GM03348 (cell line): ENCODE data around the gene RFESD.
"Not testable (repeated sequence)": the region's sequence is repeated elsewhere in the genome, so short reads cannot be mapped to it uniquely, and the experiment has no call there.

Source experiments
- DNase-seq: peaks from one replicate; pipeline ENCODE4 v3.0.0; 2012; ENCODE audit warnings: low spot score

Gene RFESD

GRCh38 chr5:95628933-95629332, 17.6 kb upstream of the RFESD start:
- DNase-seq, result no peak

- DNase-seq, result no peak
Observed at GRCh38 chr5:95630394-95630917, 16.1 kb upstream of the RFESD start.

GRCh38 chr5:95631255-95631958, 15.2 kb upstream of the RFESD start:
- peak; percentile 72 for DNase-seq

GRCh38 chr5:95631991-95632675, 14.4 kb upstream of the RFESD start:
- DNase-seq, result peak; percentile 12

GRCh38 chr5:95632942-95633341, 13.6 kb upstream of the RFESD start:
- not testable (repeated sequence) for DNase-seq

- DNase-seq, result no peak
Observed at GRCh38 chr5:95633671-95634070, 12.9 kb upstream of the RFESD start.

- DNase-seq, result no peak
Observed at GRCh38 chr5:95634081-95634480, 12.5 kb upstream of the RFESD start.

GRCh38 chr5:95638632-95639031, 7.9 kb upstream of the RFESD start:
- no peak for DNase-seq

- DNase-seq, result no peak
Observed at GRCh38 chr5:95641741-95642220, 4.8 kb upstream of the RFESD start.

GRCh38 chr5:95643152-95643551, 3.4 kb upstream of the RFESD start:
- no peak for DNase-seq

- peak; percentile 62 for DNase-seq
Observed at GRCh38 chr5:95644351-95645042, 2.1 kb upstream of the RFESD start.

GRCh38 chr5:95646226-95646568, 380 bp upstream of the RFESD start:
- not testable (repeated sequence) for DNase-seq

GRCh38 chr5:95647886-95648860, 1.6 kb downstream of the RFESD start:
- DNase-seq, result no peak

GRCh38 chr5:95649274-95649673, 2.7 kb downstream of the RFESD start:
- no peak for DNase-seq

GRCh38 chr5:95649842-95650620, 3.5 kb downstream of the RFESD start:
- DNase-seq, result no peak

- DNase-seq, result no peak
Observed at GRCh38 chr5:95652849-95653248, 6.3 kb downstream of the RFESD start.

GRCh38 chr5:95654196-95654595, 7.6 kb downstream of the RFESD start:
- no peak for DNase-seq

GRCh38 chr5:95655575-95655974, 9.0 kb downstream of the RFESD start:
- no peak for DNase-seq

GRCh38 chr5:95660060-95660459, 13.5 kb downstream of the RFESD start:
- DNase-seq, result no peak

GRCh38 chr5:95662946-95663345, 16.4 kb downstream of the RFESD start:
- DNase-seq, result no peak
